ENCODE data around the gene DRD4. TPM values are rescaled to one million over a fixed set of nuclear protein-coding genes. Genes with fewer than 3 reads are reported as not detected.

DRD4 gene
- total and polyA plus RNA-seq, 10 of the 15 experiments (the other 5 are each of a cell fraction or from before 2014, with no cell fraction given) = not detected

- intact Hi-C loops (cut with micrococcal nuclease; ENCODE audit: unreplicated experiment) (no loop called here), in situ Hi-C loops (cut with MboI) (no loop called here)
- Histone ChIP-seq H3K4me3 (peak overlapping the region; percentile 90), H3K4me1 (ENCODE audit: control insufficient read depth, insufficient read depth, low read length) (peaks cover 14% of the 10 kb centered on the region), H3K9ac (ENCODE audit: control insufficient read depth, insufficient read depth, low read length) (peak overlapping the region; percentile 91), H3K9me3 (replicated peaks; ENCODE audit: control insufficient read depth, insufficient read depth, low read length) (no peaks in the 10 kb centered on the region), H2AFZ (ENCODE audit: control insufficient read depth, low read depth, low read length) (no peak overlapping the region), H3K79me2 (ENCODE audit: control insufficient read depth, insufficient read depth, low read length) (peaks cover 26% of the 10 kb centered on the region), H3K27me3 (replicated peaks in 1 of 2; ENCODE audit: control insufficient read depth in 2 of 2, insufficient read depth in 2 of 2, low read length in 1 of 2) (no peaks in the 10 kb centered on the region), H4K20me1 (ENCODE audit: control insufficient read depth, insufficient read depth) (peaks cover 11% of the 10 kb centered on the region), H3K27ac (ENCODE audit: control insufficient read depth, insufficient read depth) (peak overlapping the region; percentile 100), H3K36me3 (ENCODE audit: control insufficient read depth in 2 of 2, insufficient read depth in 2 of 2, low read length in 1 of 2) (peaks cover 10 to 45% of the 10 kb centered on the region in 2 experiments; a peak in 3 of 4 replicates), H3K4me2 (ENCODE audit: control insufficient read depth, insufficient read depth) (peak overlapping the region; percentile 99)
- ChIA-PET CTCF (interaction anchor here (0.6 to 1.4 kb wide), 2 partner anchors 32 to 83 kb away, joined by 3 to 6 read pairs; partner anchors contain the start of gene TMEM80), SMC1A (ENCODE audit: uncharacterized antibody, unreplicated experiment) (interaction anchor here (0.8 kb wide), 1 partner anchor 37 kb away, joined by 3 read pairs; the partner anchor contains the start of gene PHRF1), POLR2A (interaction anchor here (0.9 to 1.4 kb wide), 5 partner anchors 37 to 164 kb away, joined by 3 to 4 read pairs (median 3); partner anchors contain the start of genes HRAS and PHRF1), RAD21 (ENCODE audit: unreplicated experiment) (interaction anchor here (0.9 to 1.5 kb wide), 5 partner anchors 38 to 113 kb away, joined by 3 to 5 read pairs (median 4); partner anchors contain the start of genes HRAS and PHRF1)
- no TSS peak for BruUV-seq (replicated peaks)
- WGBS (ENCODE audit: insufficient coverage, insufficient replicate concordance, low lambda C conversion rate, missing lambda C conversion rate) = 50% methylated on average over 27 of the region's 36 CpGs
- DNase-seq (ENCODE audit: low read depth, low spot score) (no peak), FAIRE-seq (no peak), ATAC-seq (peak; percentile 24)
- no peak for TF ChIP-seq HDAC6 (IDR thresholded peaks at IDR 0.05; ENCODE audit: unreplicated experiment)
- TF ChIP-seq RAD21 (IDR thresholded peaks at IDR 0.05; ENCODE audit: insufficient read depth, low read depth, low read length) = no peak
- TF ChIP-seq POLR2AphosphoS2 (IDR thresholded peaks at IDR 0.05; ENCODE audit: low read depth, low read length) = peak; percentile 80
- TF ChIP-seq SREBF1 (IDR thresholded peaks at IDR 0.05; ENCODE audit: low read length) = no peak
- TF ChIP-seq HCFC1 (IDR thresholded peaks at IDR 0.05; ENCODE audit: low read length) = no peak
- TF ChIP-seq ATF3 (IDR thresholded peaks at IDR 0.05; ENCODE audit: borderline replicate concordance, extremely low read depth, low read depth, low read length) = no peak
- TF ChIP-seq BMI1 (IDR thresholded peaks at IDR 0.05; ENCODE audit: borderline replicate concordance) = no peak
- TF ChIP-seq WRNIP1 (IDR thresholded peaks at IDR 0.05; ENCODE audit: borderline replicate concordance, low read depth, low read length) = no peak
- no peak for TF ChIP-seq KLF5 (IDR thresholded peaks at IDR 0.05; ENCODE audit: partially characterized antibody)
- peak; percentile 91 for TF ChIP-seq PKNOX1 (IDR thresholded peaks at IDR 0.05)
- peak; percentile 65 for TF ChIP-seq POLR2A (IDR thresholded peaks at IDR 0.05; ENCODE audit: low read depth, low read length)
- no peak for TF ChIP-seq SRF (IDR thresholded peaks at IDR 0.05; ENCODE audit: low read depth in 2 of 2, low read length in 2 of 2)
- peak; percentile 81 for TF ChIP-seq MLLT1 (IDR thresholded peaks at IDR 0.05)
- TF ChIP-seq TCF7 (IDR thresholded peaks at IDR 0.05; ENCODE audit: borderline replicate concordance) = no peak
- no peak for TF ChIP-seq ZBED1 (IDR thresholded peaks at IDR 0.05; ENCODE audit: borderline replicate concordance)
- TF ChIP-seq ZBTB33 (IDR thresholded peaks at IDR 0.05) = peak; percentile 72; the same call in 1 of the 2 replicates
- no peak for TF ChIP-seq SKIL (IDR thresholded peaks at IDR 0.05; ENCODE audit: low read depth, poor library complexity, severe bottlenecking)
Observed at GRCh38 chr11:613369-613968, 23.6 kb upstream of the DRD4 start.
